GM19395 (cell line): Measurements from ENCODE around the gene BFAR.
"Not testable (repeated sequence)": the region's sequence is repeated elsewhere in the genome, so short reads cannot be mapped to it uniquely, and the experiment has no call there.

Experiments used
- ATAC-seq: cut with Tn5 transposase; IDR thresholded peaks from one replicate; pipeline ENCODE4 v1.9.1; 2021; ENCODE audit warnings: mild to moderate bottlenecking, moderate library complexity; ENCODE audit not compliant: unreplicated experiment

BFAR gene

GRCh38 chr16:14635395-14636165, 2.8 kb downstream of the BFAR start:
- no peak for ATAC-seq

- ATAC-seq = not testable (repeated sequence)
Measured at GRCh38 chr16:14636179-14636950, 3.6 kb downstream of the BFAR start.

- ATAC-seq = not testable (repeated sequence)
Measured at GRCh38 chr16:14636951-14637240, 4.1 kb downstream of the BFAR start.

- ATAC-seq = no peak
Measured at GRCh38 chr16:14640538-14640937, 7.8 kb downstream of the BFAR start.

- ATAC-seq = no peak
Measured at GRCh38 chr16:14641206-14641605, 8.5 kb downstream of the BFAR start.

- ATAC-seq = no peak
Measured at GRCh38 chr16:14641926-14642325, 9.2 kb downstream of the BFAR start.

- no peak for ATAC-seq
Measured at GRCh38 chr16:14649816-14650215, 17.1 kb downstream of the BFAR start.

GRCh38 chr16:14650629-14651028, 17.9 kb downstream of the BFAR start:
- no peak for ATAC-seq

- ATAC-seq = no peak
Measured at GRCh38 chr16:14652726-14653125, 20.0 kb downstream of the BFAR start.

GRCh38 chr16:14658063-14658462, 25.3 kb downstream of the BFAR start:
- peak; percentile 63 for ATAC-seq

- ATAC-seq = no peak
Measured at GRCh38 chr16:14667347-14668266, 34.9 kb downstream of the BFAR start.

- ATAC-seq = no peak
Measured at GRCh38 chr16:14668556-14669223, 35.9 kb downstream of the BFAR start.

GRCh38 chr16:14669776-14670175, 37.0 kb downstream of the BFAR start:
- no peak for ATAC-seq

GRCh38 chr16:14672403-14672971, 39.7 kb downstream of the BFAR start:
- ATAC-seq = peak; percentile 68

GRCh38 chr16:14676633-14677032, 43.9 kb downstream of the BFAR start:
- ATAC-seq = no peak

- ATAC-seq = no peak
Measured at GRCh38 chr16:14677627-14678026, 44.9 kb downstream of the BFAR start.

GRCh38 chr16:14678748-14679497, 46.2 kb downstream of the BFAR start:
- ATAC-seq = no peak

GRCh38 chr16:14680396-14680795, 47.6 kb downstream of the BFAR start:
- ATAC-seq = not testable (repeated sequence)

- no peak for ATAC-seq
Measured at GRCh38 chr16:14681115-14681514, 48.4 kb downstream of the BFAR start.

GRCh38 chr16:14682121-14682520, 49.4 kb downstream of the BFAR start:
- ATAC-seq = no peak
